Cardiac muscle cell (in vitro differentiated cells and primary cell): ENCODE results near the gene ASPN. TPM values are rescaled to one million over a fixed set of nuclear protein-coding genes. Genes with fewer than 3 reads are reported as not detected.

Experiments
- DNase-seq, 2 donors: peaks; one replicate each; pipeline versions ENCODE4 v3.0.0 to v3.0.0-alpha.2; 2010 to 2017; ENCODE audit warnings: low read depth in 1 of 2, low spot score in 1 of 2
- H3K27ac ChIP-seq: fragments of 200-600 bp; sonication (generic); 2 replicates; pipeline ENCODE4 v1.5.1; 2016
- H3K27me3 ChIP-seq: fragments of 200-600 bp; sonication (generic); 2 replicates; pipeline ENCODE4 v1.6.0; 2016; ENCODE audit warnings: control low read depth
- H3K36me3 ChIP-seq: fragments of 200-600 bp; sonication (generic); 2 replicates; pipeline ENCODE4 v1.5.1; 2016; ENCODE audit warnings: control low read depth
- H3K4me1 ChIP-seq: fragments of 200-600 bp; sonication (generic); 2 replicates; pipeline ENCODE4 v1.8.1; 2017; ENCODE audit warnings: low read depth, mild to moderate bottlenecking, mixed run types
- H3K4me3 ChIP-seq: fragments of 200-600 bp; sonication (generic); 2 replicates; pipeline ENCODE4 v1.5.1; 2016; ENCODE audit warnings: mild to moderate bottlenecking
- H3K9me3 ChIP-seq: fragments of 200-600 bp; sonication (generic); 2 replicates; pipeline ENCODE4 v1.5.1; 2017; ENCODE audit warnings: low read depth, mild to moderate bottlenecking, control low read depth
- CTCF ChIP-seq: IDR thresholded peaks from 2 replicates; pipeline ENCODE4 v1.5.1; 2012; ENCODE audit warnings: low read depth, mild to moderate bottlenecking, low read length
- polyA plus RNA-seq: library from polyadenylated mRNA; unstranded; fragments of >200 nt; fragmentation: Nextera tagmentation; extraction: Ambion mirVana; gene quantifications from 2 replicates; pipeline ENCODE4 v1.2.1, GENCODE V29; 2016
- total RNA-seq: library from RNA; depleted of rRNA; stranded (reverse); fragments of >200 nt; gene quantifications from 2 replicates; pipeline ENCODE4 v1.2.3, GENCODE V29; 2016

The ASPN gene
- total and polyA plus RNA-seq, 2 experiments from 2014 or later, result 0.24 TPM; not detected in 1

GRCh38 chr9:92474587-92474986, 7.7 kb downstream of the ASPN start:
- no peaks in the 10 kb centered on the region for H3K4me1 ChIP-seq
- H3K36me3 ChIP-seq, result no peaks in the 10 kb centered on the region
- no peaks in the 10 kb centered on the region for H3K9me3 ChIP-seq
- no peak overlapping the region for H3K27ac ChIP-seq
- no peak overlapping the region for H3K4me3 ChIP-seq
- no peaks in the 10 kb centered on the region for H3K27me3 ChIP-seq
- no peak for DNase-seq
- no peak for TF ChIP-seq CTCF

GRCh38 chr9:92468206-92468605, 14.1 kb downstream of the ASPN start:
- H3K36me3 ChIP-seq, result no peaks in the 10 kb centered on the region
- no peak for DNase-seq
- no peaks in the 10 kb centered on the region for H3K9me3 ChIP-seq
- no peaks in the 10 kb centered on the region for H3K27me3 ChIP-seq
- H3K4me3 ChIP-seq, result no peak overlapping the region
- peaks cover 11% of the 10 kb centered on the region for H3K4me1 ChIP-seq
- H3K27ac ChIP-seq, result no peak overlapping the region
- TF ChIP-seq CTCF, result no peak

- H3K4me3 ChIP-seq, result no peak overlapping the region
- no peak overlapping the region for H3K27ac ChIP-seq
- peaks cover 11% of the 10 kb centered on the region for H3K4me1 ChIP-seq
- no peak for TF ChIP-seq CTCF
- H3K27me3 ChIP-seq, result no peaks in the 10 kb centered on the region
- DNase-seq, result no peak
- no peaks in the 10 kb centered on the region for H3K36me3 ChIP-seq
- no peaks in the 10 kb centered on the region for H3K9me3 ChIP-seq
Measured at GRCh38 chr9:92467511-92467910, 14.8 kb downstream of the ASPN start.

GRCh38 chr9:92467041-92467440, 15.3 kb downstream of the ASPN start:
- Histone ChIP-seq H3K36me3 (no peaks in the 10 kb centered on the region), H3K27ac (no peak overlapping the region), H3K27me3 (no peaks in the 10 kb centered on the region), H3K4me3 (no peak overlapping the region), H3K4me1 (peaks cover 11% of the 10 kb centered on the region), H3K9me3 (no peaks in the 10 kb centered on the region)
- no peak for DNase-seq
- TF ChIP-seq CTCF, result no peak

- H3K27me3 ChIP-seq, result no peaks in the 10 kb centered on the region
- no peak for TF ChIP-seq CTCF
- no peak overlapping the region for H3K4me3 ChIP-seq
- no peaks in the 10 kb centered on the region for H3K36me3 ChIP-seq
- peaks cover 11% of the 10 kb centered on the region for H3K4me1 ChIP-seq
- peak in 1 of 2 donors; percentile 79 for DNase-seq
- no peaks in the 10 kb centered on the region for H3K9me3 ChIP-seq
- H3K27ac ChIP-seq, result no peak overlapping the region
Measured at GRCh38 chr9:92463984-92464383, 18.3 kb downstream of the ASPN start.

- TF ChIP-seq CTCF, result no peak
- H3K4me3 ChIP-seq, result no peak overlapping the region
- no peaks in the 10 kb centered on the region for H3K27me3 ChIP-seq
- H3K27ac ChIP-seq, result no peak overlapping the region
- no peak for DNase-seq
- no peaks in the 10 kb centered on the region for H3K9me3 ChIP-seq
- H3K36me3 ChIP-seq, result no peaks in the 10 kb centered on the region
- peaks cover 11% of the 10 kb centered on the region for H3K4me1 ChIP-seq
Measured at GRCh38 chr9:92463387-92463786, 18.9 kb downstream of the ASPN start.
